Omental fat pad (tissue), 4 donors: Measurements from ENCODE around the gene WDR5B. TPM values are rescaled to one million over a fixed set of nuclear protein-coding genes. Genes with fewer than 3 reads are reported as not detected.

Source experiments
- ATAC-seq: fragments of 150-250 bp; one replicate; pipeline ENCODE4 v1.9.1; 2016; ENCODE audit warnings: mild to moderate bottlenecking, moderate library complexity; ENCODE audit not compliant: low FRiP score
- DNase-seq: peaks from one replicate; pipeline ENCODE4 v3.0.0-alpha.2; 2019; ENCODE audit warnings: low spot score
- CTCF ChIP-seq, 3 donors: fragments of 450-650 bp; IDR thresholded peaks; one replicate each; pipeline ENCODE4 v1.5.1; 2016 to 2017; ENCODE audit warnings: antibody characterized with exemption in 3 of 3, mild to moderate bottlenecking in 3 of 3, moderate library complexity in 2 of 3
- total RNA-seq, 4 donors: library from RNA; depleted of rRNA; stranded (reverse); fragments of >200 nt; gene quantifications; one replicate each; pipeline ENCODE4 v1.1.0, GENCODE V29; 2016

WDR5B gene
- total RNA-seq, 4 donors from 2014 or later, result 3.0 to 6.6 (median 3.4) TPM

GRCh38 chr3:122396511-122396910 lies 19.4 kb downstream of the WDR5B start:
- ATAC-seq (no peak), DNase-seq (no peak)
- TF ChIP-seq CTCF (IDR thresholded peaks at IDR 0.05), result no peak

GRCh38 chr3:122395582-122395981 lies 20.3 kb downstream of the WDR5B start:
- ATAC-seq (no peak), DNase-seq (no peak)
- no peak for TF ChIP-seq CTCF (IDR thresholded peaks at IDR 0.05)

- DNase-seq (no peak), ATAC-seq (no peak)
- TF ChIP-seq CTCF (IDR thresholded peaks at IDR 0.05), result no peak
Observed at GRCh38 chr3:122394173-122394572, 21.7 kb downstream of the WDR5B start.

- no peak for ATAC-seq
- DNase-seq, result no peak
- no peak for TF ChIP-seq CTCF (IDR thresholded peaks at IDR 0.05)
Observed at GRCh38 chr3:122392868-122393844, 22.7 kb downstream of the WDR5B start.

GRCh38 chr3:122391681-122392446 lies 24.0 kb downstream of the WDR5B start:
- DNase-seq (no peak), ATAC-seq (no peak)
- no peak for TF ChIP-seq CTCF (IDR thresholded peaks at IDR 0.05)

GRCh38 chr3:122390665-122391064 lies 25.2 kb downstream of the WDR5B start:
- ATAC-seq (no peak), DNase-seq (no peak)
- no peak for TF ChIP-seq CTCF (IDR thresholded peaks at IDR 0.05)
